Loucy (cell line): ENCODE measurements around the gene CLDN16.

ENCODE experiments used
- EZH2phosphoT487 ChIP-seq: fragments of 200-600 bp; IDR thresholded peaks from 2 replicates; pipeline ENCODE4 v1.6.1; 2018; ENCODE audit warnings: antibody characterized with exemption, mild to moderate bottlenecking, moderate library complexity, borderline replicate concordance
- TF ChIP-seq, protein P1 (sequence below): fragments of 200-600 bp; sonication (generic); conservative IDR thresholded peaks from 2 replicates; pipeline ENCODE4 v1.5.1; 2014; ENCODE audit warnings: mild to moderate bottlenecking, antibody characterized with exemption, low read length

- TF ChIP-seq, protein P1, sequence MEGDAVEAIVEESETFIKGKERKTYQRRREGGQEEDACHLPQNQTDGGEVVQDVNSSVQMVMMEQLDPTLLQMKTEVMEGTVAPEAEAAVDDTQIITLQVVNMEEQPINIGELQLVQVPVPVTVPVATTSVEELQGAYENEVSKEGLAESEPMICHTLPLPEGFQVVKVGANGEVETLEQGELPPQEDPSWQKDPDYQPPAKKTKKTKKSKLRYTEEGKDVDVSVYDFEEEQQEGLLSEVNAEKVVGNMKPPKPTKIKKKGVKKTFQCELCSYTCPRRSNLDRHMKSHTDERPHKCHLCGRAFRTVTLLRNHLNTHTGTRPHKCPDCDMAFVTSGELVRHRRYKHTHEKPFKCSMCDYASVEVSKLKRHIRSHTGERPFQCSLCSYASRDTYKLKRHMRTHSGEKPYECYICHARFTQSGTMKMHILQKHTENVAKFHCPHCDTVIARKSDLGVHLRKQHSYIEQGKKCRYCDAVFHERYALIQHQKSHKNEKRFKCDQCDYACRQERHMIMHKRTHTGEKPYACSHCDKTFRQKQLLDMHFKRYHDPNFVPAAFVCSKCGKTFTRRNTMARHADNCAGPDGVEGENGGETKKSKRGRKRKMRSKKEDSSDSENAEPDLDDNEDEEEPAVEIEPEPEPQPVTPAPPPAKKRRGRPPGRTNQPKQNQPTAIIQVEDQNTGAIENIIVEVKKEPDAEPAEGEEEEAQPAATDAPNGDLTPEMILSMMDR, result peak; percentile 76
- no peak for TF ChIP-seq EZH2phosphoT487
Observed at GRCh38 chr3:190424478-190425439, 36.8 kb downstream of the CLDN16 start.
